Colonic mucosa (tissue), 4 donors: ENCODE data around the gene DAAM1. TPM values are rescaled to one million over a fixed set of nuclear protein-coding genes. Genes with fewer than 3 reads are reported as not detected.

Source experiments
- DNase-seq: peaks from one replicate; pipeline ENCODE4 v3.0.0-alpha.2; 2020
- H3K27ac ChIP-seq: fragments of 200-600 bp; one replicate; pipeline ENCODE4 v1.8.0; 2021
- H3K27me3 ChIP-seq: fragments of 200-600 bp; one replicate; pipeline ENCODE4 v1.8.0; 2021
- H3K36me3 ChIP-seq: fragments of 200-600 bp; one replicate; pipeline ENCODE4 v1.8.0; 2021
- H3K4me1 ChIP-seq: fragments of 200-600 bp; one replicate; pipeline ENCODE4 v1.8.0; 2021; ENCODE audit warnings: mild to moderate bottlenecking
- H3K4me3 ChIP-seq: fragments of 200-600 bp; one replicate; pipeline ENCODE4 v1.8.0; 2021
- H3K9ac ChIP-seq, 2 donors: one replicate each; pipeline ENCODE4 v1.7.0; 2013; ENCODE audit warnings: control low read depth in 2 of 2, low read depth in 2 of 2, low read length in 2 of 2
- H3K9me3 ChIP-seq: fragments of 200-600 bp; one replicate; pipeline ENCODE4 v1.8.0; 2021
- intact Hi-C: fragments of 100-400 bp; cut with DNase I; formaldehyde crosslinking; loops from one replicate; pipeline ENCODE4 v1.14.1; 2022
- total RNA-seq, 2 donors: library from RNA; stranded (reverse); fragmentation: NEBNext Ultra II Directional in 1 of 2; extraction: Animal tissue kit (Norgen Biotek cat#: 25700) in 1 of 2; gene quantifications; one replicate each; pipeline ENCODE4 v1.2.1, GENCODE V29; 2021
- TF ChIP-seq, protein P1 (sequence below): fragments of 200-600 bp; IDR thresholded peaks from one replicate; pipeline ENCODE4 v1.8.0; 2022; ENCODE audit warnings: antibody characterized with exemption, mild to moderate bottlenecking
- donor health status: healthy.
- donor health status: DM: no; HTN: no; CAD: no.
- donor health status: DM: no; HTN: no; CAD: no.

DAAM1 gene
- total RNA-seq, 2 donors from 2014 or later: 35.0 to 52.4 TPM

DNA sequence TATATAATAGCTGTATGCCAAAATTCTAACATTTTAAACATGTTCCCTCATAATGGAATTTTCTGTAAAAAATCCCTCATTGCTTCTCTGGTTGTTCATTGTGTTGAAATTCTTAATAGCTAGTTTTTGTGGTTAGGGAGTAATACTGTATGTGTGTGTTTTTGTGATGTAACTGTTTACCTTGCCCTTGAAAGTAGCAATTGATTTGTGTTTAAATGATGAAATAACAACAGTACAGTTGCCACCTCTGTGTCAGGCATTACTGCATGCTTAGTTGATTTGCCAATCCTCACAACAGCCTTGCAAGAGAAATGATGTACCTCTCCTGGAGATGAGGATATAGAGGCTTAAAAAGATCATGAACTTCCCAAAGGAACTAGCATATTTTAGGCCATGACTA, 94.9 kb downstream of the DAAM1 start:
- TF ChIP-seq, protein P1, sequence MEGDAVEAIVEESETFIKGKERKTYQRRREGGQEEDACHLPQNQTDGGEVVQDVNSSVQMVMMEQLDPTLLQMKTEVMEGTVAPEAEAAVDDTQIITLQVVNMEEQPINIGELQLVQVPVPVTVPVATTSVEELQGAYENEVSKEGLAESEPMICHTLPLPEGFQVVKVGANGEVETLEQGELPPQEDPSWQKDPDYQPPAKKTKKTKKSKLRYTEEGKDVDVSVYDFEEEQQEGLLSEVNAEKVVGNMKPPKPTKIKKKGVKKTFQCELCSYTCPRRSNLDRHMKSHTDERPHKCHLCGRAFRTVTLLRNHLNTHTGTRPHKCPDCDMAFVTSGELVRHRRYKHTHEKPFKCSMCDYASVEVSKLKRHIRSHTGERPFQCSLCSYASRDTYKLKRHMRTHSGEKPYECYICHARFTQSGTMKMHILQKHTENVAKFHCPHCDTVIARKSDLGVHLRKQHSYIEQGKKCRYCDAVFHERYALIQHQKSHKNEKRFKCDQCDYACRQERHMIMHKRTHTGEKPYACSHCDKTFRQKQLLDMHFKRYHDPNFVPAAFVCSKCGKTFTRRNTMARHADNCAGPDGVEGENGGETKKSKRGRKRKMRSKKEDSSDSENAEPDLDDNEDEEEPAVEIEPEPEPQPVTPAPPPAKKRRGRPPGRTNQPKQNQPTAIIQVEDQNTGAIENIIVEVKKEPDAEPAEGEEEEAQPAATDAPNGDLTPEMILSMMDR: no peak

GRCh38 chr14:59284059-59284458, 95.6 kb downstream of the DAAM1 start:
- Histone ChIP-seq H3K4me3 (no peak overlapping the region), H3K9me3 (no peaks in the 10 kb centered on the region), H3K9ac (no peak overlapping the region), H3K27me3 (no peaks in the 10 kb centered on the region), H3K4me1 (peaks cover 1% of the 10 kb centered on the region), H3K27ac (no peak overlapping the region), H3K36me3 (no peaks in the 10 kb centered on the region)
- intact Hi-C loops: no loop called here
- TF ChIP-seq, protein P1: no peak
- DNase-seq: no peak

More for the DNA sequence above, 94.9 kb downstream of the DAAM1 start:
- H3K9ac ChIP-seq: no peak overlapping the region
- no peaks in the 10 kb centered on the region for H3K36me3 ChIP-seq
- no peaks in the 10 kb centered on the region for H3K9me3 ChIP-seq
- H3K27ac ChIP-seq: no peak overlapping the region
- intact Hi-C loops: no loop called here
- no peak overlapping the region for H3K4me3 ChIP-seq
- no peak for DNase-seq
- no peaks in the 10 kb centered on the region for H3K27me3 ChIP-seq
- H3K4me1 ChIP-seq: peaks cover 3% of the 10 kb centered on the region

DNA sequence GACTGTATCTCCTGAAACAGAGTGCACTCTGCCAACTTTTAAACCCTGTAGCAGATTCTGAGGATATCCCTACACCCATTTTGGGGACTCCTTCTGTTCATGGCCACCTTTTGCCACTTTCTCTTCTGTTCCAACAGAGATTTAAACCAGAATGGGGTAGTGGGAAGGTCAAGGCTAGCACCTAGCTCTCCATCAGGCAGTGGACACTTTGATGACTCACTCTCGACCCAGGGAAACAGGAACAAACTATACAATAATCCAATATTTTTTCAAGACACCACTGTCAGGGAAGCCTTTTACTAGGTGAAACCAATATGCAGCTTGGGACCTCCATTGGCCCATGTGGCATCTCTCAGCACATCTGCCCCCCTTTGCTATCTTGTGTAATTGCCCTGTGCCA, 103.6 kb downstream of the DAAM1 start:
- H3K27me3 ChIP-seq: no peaks in the 10 kb centered on the region
- H3K9ac ChIP-seq: no peak overlapping the region
- H3K4me1 ChIP-seq: no peaks in the 10 kb centered on the region
- intact Hi-C loops: no loop called here
- no peak overlapping the region for H3K27ac ChIP-seq
- no peaks in the 10 kb centered on the region for H3K36me3 ChIP-seq
- no peaks in the 10 kb centered on the region for H3K9me3 ChIP-seq
- DNase-seq: no peak
- TF ChIP-seq, protein P1: no peak
- H3K4me3 ChIP-seq: no peak overlapping the region

- no peaks in the 10 kb centered on the region for H3K4me1 ChIP-seq
- TF ChIP-seq, protein P1: no peak
- no peaks in the 10 kb centered on the region for H3K27me3 ChIP-seq
- H3K27ac ChIP-seq: no peak overlapping the region
- DNase-seq: no peak
- intact Hi-C loops: no loop called here
- no peaks in the 10 kb centered on the region for H3K9me3 ChIP-seq
- no peaks in the 10 kb centered on the region for H3K36me3 ChIP-seq
- no peak overlapping the region for H3K9ac ChIP-seq
- H3K4me3 ChIP-seq: no peak overlapping the region
Observed at GRCh38 chr14:59292921-59293534, 104.6 kb downstream of the DAAM1 start.

DNA sequence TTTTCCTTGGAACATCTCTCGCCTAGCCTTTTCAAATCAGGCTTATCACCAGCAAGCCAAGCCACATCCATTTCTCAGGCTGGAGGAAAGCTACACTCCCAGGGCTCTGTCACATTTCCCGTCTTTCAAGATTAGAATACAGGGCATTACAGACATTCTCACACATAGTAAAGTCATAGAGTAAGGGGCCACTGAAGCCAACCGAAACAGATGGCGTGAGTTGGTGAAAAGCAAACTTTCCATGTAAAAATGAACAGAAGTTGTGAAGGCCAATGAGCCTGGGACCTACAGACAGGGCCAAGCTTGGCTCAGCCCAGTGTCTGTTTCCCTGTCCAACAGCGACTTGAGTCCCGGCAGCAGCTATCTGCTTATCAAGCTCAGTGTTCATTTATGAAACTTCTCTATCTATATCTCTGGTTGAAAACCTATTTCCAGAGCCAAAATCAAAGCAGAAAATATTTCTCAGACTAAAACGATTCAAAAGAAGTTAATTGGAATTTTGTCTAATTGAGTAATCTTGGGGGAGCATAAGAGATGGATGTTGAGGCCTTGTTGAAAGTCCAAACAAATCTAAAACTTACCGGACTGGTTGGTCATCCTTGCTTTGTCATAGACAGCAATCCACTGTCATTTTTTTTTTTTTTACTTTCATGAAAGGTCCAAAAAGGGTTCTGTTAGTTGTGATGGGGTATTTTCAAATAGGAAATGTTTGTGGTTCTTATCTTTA, 105.6 kb downstream of the DAAM1 start:
- Histone ChIP-seq H3K9me3 (no peaks in the 10 kb centered on the region), H3K4me3 (no peak overlapping the region), H3K27ac (no peak overlapping the region), H3K9ac (no peak overlapping the region), H3K4me1 (no peaks in the 10 kb centered on the region), H3K36me3 (no peaks in the 10 kb centered on the region), H3K27me3 (no peaks in the 10 kb centered on the region)
- TF ChIP-seq, protein P1: no peak
- intact Hi-C loops: no loop called here
- DNase-seq: no peak
